ENCODE data around the gene MAGEA9.
"Not testable (repeated sequence)": the region's sequence is repeated elsewhere in the genome, so short reads cannot be mapped to it uniquely, and the experiment has no call there.

MAGEA9 gene

GRCh38 chrX:149758068-149758714, 23.5 kb upstream of the MAGEA9 start:
- Histone ChIP-seq H2AFZ (ENCODE audit: low read depth, low read length) (no peak overlapping the region), H2BK5ac (ENCODE audit: low read depth, low read length, poor library complexity, severe bottlenecking) (no peak overlapping the region), H3K4me2 (ENCODE audit: low read length, poor library complexity, severe bottlenecking) (no peak overlapping the region), H2AK5ac (ENCODE audit: low read length, severe bottlenecking) (no peak overlapping the region), H3K4ac (ENCODE audit: low read depth in 1 of 2, low read length in 2 of 2) (no peak overlapping the region), H2BK120ac (ENCODE audit: low read depth, low read length) (no peak overlapping the region), H4K8ac (ENCODE audit: low read length) (no peak overlapping the region), H4K91ac (ENCODE audit: low read length) (no peak overlapping the region), H3K79me1 (replicated peaks; ENCODE audit: low read length, poor library complexity, severe bottlenecking) (no peaks in the 10 kb centered on the region), H3K27ac (ENCODE audit: low read length, poor library complexity, severe bottlenecking) (no peak overlapping the region), H2BK12ac (ENCODE audit: low read length in 2 of 2) (no peak overlapping the region), H3K9ac (ENCODE audit: low read length) (no peak overlapping the region), H3K18ac (ENCODE audit: low read depth in 1 of 2, low read length in 2 of 2) (no peak overlapping the region), H2BK15ac (ENCODE audit: low read depth, poor library complexity, severe bottlenecking) (no peak overlapping the region), H3K4me3 (ENCODE audit: insufficient read depth in 1 of 2, low read depth in 1 of 2, low read length in 2 of 2) (no peak overlapping the region), H3K27me3 (ENCODE audit: control insufficient read depth in 1 of 2, insufficient read depth in 1 of 2, low read length in 2 of 2) (peaks cover 0 to 3% of the 10 kb centered on the region in 2 experiments), H3K9me3 (ENCODE audit: control insufficient read depth, low read length) (no peaks in the 10 kb centered on the region), H3K36me3 (ENCODE audit: control insufficient read depth in 1 of 2, insufficient read depth in 2 of 2, low read depth in 1 of 2, low read length in 2 of 2) (no peaks in the 10 kb centered on the region), H3K14ac (ENCODE audit: low read length in 2 of 2) (no peak overlapping the region), H3K4me1 (ENCODE audit: control insufficient read depth, insufficient read depth, low read depth, low read length) (no peaks in the 10 kb centered on the region), H3K23ac (ENCODE audit: low read length in 2 of 2) (no peak overlapping the region)
- DNase-seq: no peak
- WGBS: 90% methylated on average over 6 of the region's 18 CpGs

GRCh38 chrX:149758715-149759078, 23.0 kb upstream of the MAGEA9 start:
- H3K4me3 ChIP-seq (ENCODE audit: insufficient read depth in 1 of 2, low read depth in 1 of 2, low read length in 2 of 2); H3K4me2 ChIP-seq (ENCODE audit: low read length, poor library complexity, severe bottlenecking); H3K23ac ChIP-seq (ENCODE audit: low read length in 2 of 2); H2AFZ ChIP-seq (ENCODE audit: low read depth, low read length); H3K36me3 ChIP-seq (ENCODE audit: control insufficient read depth in 1 of 2, insufficient read depth in 2 of 2, low read depth in 1 of 2, low read length in 2 of 2); H4K91ac ChIP-seq (ENCODE audit: low read length); H3K9me3 ChIP-seq (ENCODE audit: control insufficient read depth, low read length); H3K4me1 ChIP-seq (ENCODE audit: control insufficient read depth, insufficient read depth, low read depth, low read length); H3K4ac ChIP-seq (ENCODE audit: low read depth in 1 of 2, low read length in 2 of 2); H4K8ac ChIP-seq (ENCODE audit: low read length); H3K14ac ChIP-seq (ENCODE audit: low read length in 2 of 2); H3K18ac ChIP-seq (ENCODE audit: low read depth in 1 of 2, low read length in 2 of 2); H3K27ac ChIP-seq (ENCODE audit: low read length, poor library complexity, severe bottlenecking); DNase-seq; H2BK12ac ChIP-seq (ENCODE audit: low read length in 2 of 2); H3K79me1 ChIP-seq (replicated peaks; ENCODE audit: low read length, poor library complexity, severe bottlenecking); H2BK5ac ChIP-seq (ENCODE audit: low read depth, low read length, poor library complexity, severe bottlenecking); H2BK120ac ChIP-seq (ENCODE audit: low read depth, low read length); H2BK15ac ChIP-seq (ENCODE audit: low read depth, poor library complexity, severe bottlenecking); H2AK5ac ChIP-seq (ENCODE audit: low read length, severe bottlenecking); H3K9ac ChIP-seq (ENCODE audit: low read length); H3K27me3 ChIP-seq (ENCODE audit: control insufficient read depth in 1 of 2, insufficient read depth in 1 of 2, low read length in 2 of 2): not testable (repeated sequence)
- WGBS: 90% methylated on average over 6 of the region's 17 CpGs

GRCh38 chrX:149759824-149760223, 21.9 kb upstream of the MAGEA9 start:
- DNase-seq: no peak
- H3K9me3 ChIP-seq (ENCODE audit: control insufficient read depth, low read length): no peaks in the 10 kb centered on the region
- H3K27ac ChIP-seq (ENCODE audit: low read length, poor library complexity, severe bottlenecking): no peak overlapping the region
- H2AFZ ChIP-seq (ENCODE audit: low read depth, low read length): no peak overlapping the region
- no peaks in the 10 kb centered on the region for H3K4me1 ChIP-seq (ENCODE audit: control insufficient read depth, insufficient read depth, low read depth, low read length)
- no peak overlapping the region for H3K23ac ChIP-seq (ENCODE audit: low read length in 2 of 2)
- H3K9ac ChIP-seq (ENCODE audit: low read length): no peak overlapping the region
- no peak overlapping the region for H2AK5ac ChIP-seq (ENCODE audit: low read length, severe bottlenecking)
- H2BK15ac ChIP-seq (ENCODE audit: low read depth, poor library complexity, severe bottlenecking): no peak overlapping the region
- H2BK120ac ChIP-seq (ENCODE audit: low read depth, low read length): no peak overlapping the region
- H3K27me3 ChIP-seq (ENCODE audit: control insufficient read depth in 1 of 2, insufficient read depth in 1 of 2, low read length in 2 of 2): peaks cover 0 to 3% of the 10 kb centered on the region in 2 experiments
- no peak overlapping the region for H3K4ac ChIP-seq (ENCODE audit: low read depth in 1 of 2, low read length in 2 of 2)
- no peak overlapping the region for H3K4me3 ChIP-seq (ENCODE audit: insufficient read depth in 1 of 2, low read depth in 1 of 2, low read length in 2 of 2)
- no peak overlapping the region for H3K14ac ChIP-seq (ENCODE audit: low read length in 2 of 2)
- H4K8ac ChIP-seq (ENCODE audit: low read length): no peak overlapping the region
- no peak overlapping the region for H3K4me2 ChIP-seq (ENCODE audit: low read length, poor library complexity, severe bottlenecking)
- no peak overlapping the region for H3K18ac ChIP-seq (ENCODE audit: low read depth in 1 of 2, low read length in 2 of 2)
- no peaks in the 10 kb centered on the region for H3K36me3 ChIP-seq (ENCODE audit: control insufficient read depth in 1 of 2, insufficient read depth in 2 of 2, low read depth in 1 of 2, low read length in 2 of 2)
- WGBS: 87% methylated on average over 7 of the region's 7 CpGs
- H3K79me1 ChIP-seq (replicated peaks; ENCODE audit: low read length, poor library complexity, severe bottlenecking): no peaks in the 10 kb centered on the region
- H2BK5ac ChIP-seq (ENCODE audit: low read depth, low read length, poor library complexity, severe bottlenecking): no peak overlapping the region
- H4K91ac ChIP-seq (ENCODE audit: low read length): no peak overlapping the region
- no peak overlapping the region for H2BK12ac ChIP-seq (ENCODE audit: low read length in 2 of 2)

GRCh38 chrX:149760965-149761364, 20.8 kb upstream of the MAGEA9 start:
- H2BK15ac ChIP-seq (ENCODE audit: low read depth, poor library complexity, severe bottlenecking): no peak overlapping the region
- no CpG with 5 or more reads among the region's 3 CpGs for WGBS

More at GRCh38 chrX:149760965-149761364, 20.8 kb upstream of the MAGEA9 start:
- no peak overlapping the region for H3K14ac ChIP-seq (ENCODE audit: low read length in 2 of 2)
- no peak overlapping the region for H3K9ac ChIP-seq (ENCODE audit: low read length)
- H2BK12ac ChIP-seq (ENCODE audit: low read length in 2 of 2): no peak overlapping the region
- H3K18ac ChIP-seq (ENCODE audit: low read depth in 1 of 2, low read length in 2 of 2): no peak overlapping the region
- no peaks in the 10 kb centered on the region for H3K36me3 ChIP-seq (ENCODE audit: control insufficient read depth in 1 of 2, insufficient read depth in 2 of 2, low read depth in 1 of 2, low read length in 2 of 2)
- H3K9me3 ChIP-seq (ENCODE audit: control insufficient read depth, low read length): no peaks in the 10 kb centered on the region
- no peaks in the 10 kb centered on the region for H3K4me1 ChIP-seq (ENCODE audit: control insufficient read depth, insufficient read depth, low read depth, low read length)
- H3K4me3 ChIP-seq (ENCODE audit: insufficient read depth in 1 of 2, low read depth in 1 of 2, low read length in 2 of 2): no peak overlapping the region
- no peak for DNase-seq
- no peak overlapping the region for H4K91ac ChIP-seq (ENCODE audit: low read length)
- H2BK5ac ChIP-seq (ENCODE audit: low read depth, low read length, poor library complexity, severe bottlenecking): no peak overlapping the region
- no peak overlapping the region for H3K27ac ChIP-seq (ENCODE audit: low read length, poor library complexity, severe bottlenecking)
- H2AK5ac ChIP-seq (ENCODE audit: low read length, severe bottlenecking): no peak overlapping the region
- H3K4ac ChIP-seq (ENCODE audit: low read depth in 1 of 2, low read length in 2 of 2): no peak overlapping the region
- no peaks in the 10 kb centered on the region for H3K79me1 ChIP-seq (replicated peaks; ENCODE audit: low read length, poor library complexity, severe bottlenecking)
- no peaks in the 10 kb centered on the region for H3K27me3 ChIP-seq (ENCODE audit: control insufficient read depth in 1 of 2, insufficient read depth in 1 of 2, low read length in 2 of 2)
- no peak overlapping the region for H2AFZ ChIP-seq (ENCODE audit: low read depth, low read length)
- no peak overlapping the region for H3K23ac ChIP-seq (ENCODE audit: low read length in 2 of 2)
- no peak overlapping the region for H4K8ac ChIP-seq (ENCODE audit: low read length)
- no peak overlapping the region for H2BK120ac ChIP-seq (ENCODE audit: low read depth, low read length)
- no peak overlapping the region for H3K4me2 ChIP-seq (ENCODE audit: low read length, poor library complexity, severe bottlenecking)

Data from mesenchymal stem cell (in vitro differentiated cells and primary cell).